ENCODE results near the gene ENOPH1. TPM values are rescaled to one million over a fixed set of nuclear protein-coding genes. Genes with fewer than 3 reads are reported as not detected.
A peak's percentile ranks its signal among the peaks of the same experiment; 100 is the strongest.
"Not testable (repeated sequence)": the region's sequence is repeated elsewhere in the genome, so short reads cannot be mapped to it uniquely, and the experiment has no call there.

Gene ENOPH1
- total and polyA plus RNA-seq, 3 donors from 2014 or later = 13.9 to 20.8 (median 19.9) TPM

DNA sequence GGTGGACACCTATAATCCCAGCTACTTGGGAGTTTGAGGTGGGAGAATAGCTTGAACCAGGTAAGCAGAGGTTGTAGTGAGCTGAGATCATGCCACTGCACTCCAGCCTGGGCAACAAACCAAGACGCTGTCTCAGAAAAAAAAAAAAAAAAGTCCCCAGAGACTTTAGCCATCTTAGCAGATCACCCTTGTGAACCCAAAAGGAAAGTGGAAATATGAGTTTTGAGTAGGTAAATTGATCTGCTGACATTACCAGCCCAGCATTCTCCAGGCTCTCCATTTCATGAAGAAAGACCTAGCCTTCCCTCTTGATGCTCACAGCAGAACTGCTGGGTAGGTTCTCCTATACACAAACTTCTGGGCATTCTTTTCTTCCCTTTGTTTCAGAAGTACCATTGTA lies 32.1 kb upstream of the ENOPH1 start:
- intact Hi-C loops (cut with DNase I; ENCODE audit: low total_unique reads) = no loop called here
- 85 to 91% methylated on average over 1 of the region's 1 CpG for WGBS, 2 donors
- Histone ChIP-seq H3K9me3 (no peaks in the 10 kb centered on the region), H3K27me3 (no peaks in the 10 kb centered on the region), H3K4me3 (no peak overlapping the region), H3K4me1 (no peaks in the 10 kb centered on the region), H3K36me3 (ENCODE audit: low read depth, missing control alignments) (no peaks in the 10 kb centered on the region), H3K27ac (no peak overlapping the region)
- TF ChIP-seq, protein P1, sequence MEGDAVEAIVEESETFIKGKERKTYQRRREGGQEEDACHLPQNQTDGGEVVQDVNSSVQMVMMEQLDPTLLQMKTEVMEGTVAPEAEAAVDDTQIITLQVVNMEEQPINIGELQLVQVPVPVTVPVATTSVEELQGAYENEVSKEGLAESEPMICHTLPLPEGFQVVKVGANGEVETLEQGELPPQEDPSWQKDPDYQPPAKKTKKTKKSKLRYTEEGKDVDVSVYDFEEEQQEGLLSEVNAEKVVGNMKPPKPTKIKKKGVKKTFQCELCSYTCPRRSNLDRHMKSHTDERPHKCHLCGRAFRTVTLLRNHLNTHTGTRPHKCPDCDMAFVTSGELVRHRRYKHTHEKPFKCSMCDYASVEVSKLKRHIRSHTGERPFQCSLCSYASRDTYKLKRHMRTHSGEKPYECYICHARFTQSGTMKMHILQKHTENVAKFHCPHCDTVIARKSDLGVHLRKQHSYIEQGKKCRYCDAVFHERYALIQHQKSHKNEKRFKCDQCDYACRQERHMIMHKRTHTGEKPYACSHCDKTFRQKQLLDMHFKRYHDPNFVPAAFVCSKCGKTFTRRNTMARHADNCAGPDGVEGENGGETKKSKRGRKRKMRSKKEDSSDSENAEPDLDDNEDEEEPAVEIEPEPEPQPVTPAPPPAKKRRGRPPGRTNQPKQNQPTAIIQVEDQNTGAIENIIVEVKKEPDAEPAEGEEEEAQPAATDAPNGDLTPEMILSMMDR (IDR thresholded peaks at IDR 0.05) = no peak
- DNase-seq = no peak

DNA sequence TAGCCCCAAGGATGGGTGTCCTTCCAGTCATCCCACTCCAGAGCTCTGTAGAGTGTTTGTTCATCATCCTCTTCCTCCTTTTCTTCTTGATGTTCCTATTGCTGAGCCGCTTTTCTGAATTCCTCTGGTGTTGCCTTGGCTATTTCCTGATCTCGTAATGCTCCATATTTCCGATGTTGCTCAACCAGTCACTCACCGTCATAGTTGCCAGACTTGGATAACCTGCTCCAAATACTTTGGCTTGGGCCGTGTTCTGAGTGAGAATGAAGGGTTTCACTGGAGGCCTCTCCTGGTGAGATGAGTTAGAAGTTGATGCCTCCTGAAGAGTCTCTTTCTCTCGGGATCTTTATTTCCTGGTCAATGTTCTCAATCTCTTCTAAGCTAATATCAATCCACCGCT lies 28.8 kb upstream of the ENOPH1 start:
- H3K27me3 ChIP-seq = no peaks in the 10 kb centered on the region
- H3K36me3 ChIP-seq (ENCODE audit: low read depth, missing control alignments) = no peaks in the 10 kb centered on the region
- no peak overlapping the region for H3K27ac ChIP-seq
- no peaks in the 10 kb centered on the region for H3K9me3 ChIP-seq
- no peak overlapping the region for H3K4me3 ChIP-seq
- WGBS, 2 donors = 47 to 66% methylated on average over 7 of the region's 7 CpGs
- TF ChIP-seq POLR2A (IDR thresholded peaks at IDR 0.05) = no peak
- TF ChIP-seq, protein P1 (IDR thresholded peaks at IDR 0.05) = no peak
- DNase-seq = no peak
- intact Hi-C loops (cut with DNase I; ENCODE audit: low total_unique reads) = no loop called here
- no peaks in the 10 kb centered on the region for H3K4me1 ChIP-seq

DNA sequence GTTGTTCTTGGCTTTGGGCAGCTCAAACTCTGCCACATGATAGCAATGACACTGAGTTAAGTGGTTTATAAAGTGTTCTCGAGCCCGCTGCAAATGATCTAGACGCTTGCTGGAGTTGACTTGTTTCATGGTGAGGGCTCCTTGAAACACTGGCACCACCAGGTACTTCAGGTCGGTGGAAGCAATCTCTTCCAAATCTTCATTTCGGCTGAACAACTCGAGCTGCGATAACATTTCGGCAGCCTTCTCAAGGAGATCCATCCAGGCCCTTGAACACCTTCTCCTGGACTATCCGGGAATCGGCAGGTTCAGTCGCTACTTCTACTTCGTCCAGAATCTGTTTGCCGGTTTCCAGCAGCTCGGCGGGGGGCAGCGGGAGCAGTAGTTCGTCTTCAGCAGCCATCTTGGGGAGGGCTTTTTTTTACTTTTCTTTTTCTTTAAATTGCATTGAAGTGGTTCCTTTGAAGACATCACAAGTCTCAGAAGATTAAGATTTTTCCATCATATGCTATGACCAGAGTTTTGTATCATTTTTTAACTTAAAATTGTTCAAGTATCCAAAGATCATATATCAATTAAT lies 28.1 kb upstream of the ENOPH1 start:
- H3K4me1 ChIP-seq = no peaks in the 10 kb centered on the region
- 57 to 80% methylated on average over 17 of the region's 17 CpGs for WGBS, 2 donors
- no peaks in the 10 kb centered on the region for H3K36me3 ChIP-seq (ENCODE audit: low read depth, missing control alignments)
- no peaks in the 10 kb centered on the region for H3K27me3 ChIP-seq
- no peaks in the 10 kb centered on the region for H3K9me3 ChIP-seq
- no peak for DNase-seq
- no peak for TF ChIP-seq POLR2A (IDR thresholded peaks at IDR 0.05)
- TF ChIP-seq, protein P1 (IDR thresholded peaks at IDR 0.05) = no peak
- H3K4me3 ChIP-seq = peak overlapping the region in 1 of 2 donors; percentile 13
- H3K27ac ChIP-seq = no peak overlapping the region
- intact Hi-C loops (cut with DNase I; ENCODE audit: low total_unique reads) = no loop called here

DNA sequence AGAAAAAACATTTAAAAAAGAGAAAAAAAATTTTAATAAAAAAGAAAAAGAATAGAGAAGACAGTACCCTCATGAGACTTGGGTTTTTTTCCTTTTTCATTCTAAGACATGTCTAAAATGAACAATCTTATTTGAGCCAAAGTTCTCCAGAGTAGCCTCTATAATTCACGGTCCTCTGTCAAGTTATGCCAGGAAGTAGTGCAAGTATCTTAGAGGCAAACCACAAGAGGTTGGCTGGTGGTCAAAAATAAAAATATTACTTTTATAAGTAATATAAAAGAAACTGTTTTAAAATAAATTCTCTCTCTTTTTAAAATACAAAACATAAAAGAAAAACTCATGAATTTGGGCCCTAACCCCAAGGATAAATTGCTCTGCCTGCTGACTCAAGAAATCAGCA lies 26.7 kb upstream of the ENOPH1 start:
- WGBS, 2 donors = 56 to 57% methylated on average over 1 of the region's 1 CpG
- Histone ChIP-seq H3K27me3 (no peaks in the 10 kb centered on the region), H3K4me1 (no peaks in the 10 kb centered on the region), H3K9me3 (no peaks in the 10 kb centered on the region), H3K36me3 (ENCODE audit: low read depth, missing control alignments) (no peaks in the 10 kb centered on the region), H3K4me3 (no peak overlapping the region), H3K27ac (no peak overlapping the region)
- intact Hi-C loops (cut with DNase I; ENCODE audit: low total_unique reads) = no loop called here
- TF ChIP-seq, protein P1 (IDR thresholded peaks at IDR 0.05) = no peak
- TF ChIP-seq POLR2A (IDR thresholded peaks at IDR 0.05) = no peak
- DNase-seq = no peak

DNA sequence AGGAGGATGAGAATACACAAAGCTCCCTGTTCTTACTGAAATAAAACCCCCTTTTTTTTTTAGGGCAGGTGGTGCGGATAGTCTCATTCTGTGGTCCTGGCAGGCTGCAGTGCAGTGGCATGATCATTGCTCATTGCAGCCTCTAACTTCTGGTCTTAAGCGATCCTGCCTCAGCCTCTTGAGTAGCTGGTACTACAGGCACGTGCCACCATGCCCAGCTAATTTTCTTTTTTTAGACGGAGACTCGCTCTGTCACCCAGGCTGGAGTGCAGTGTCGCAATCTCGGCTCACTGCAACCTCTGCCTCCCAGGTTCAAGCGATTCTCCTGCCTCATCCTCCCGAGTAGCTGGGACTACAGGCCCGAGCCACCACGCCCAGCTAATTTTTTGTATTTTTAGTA lies 15.3 kb upstream of the ENOPH1 start:
- intact Hi-C loops (cut with DNase I; ENCODE audit: low total_unique reads); H3K27me3 ChIP-seq; H3K9me3 ChIP-seq; H3K27ac ChIP-seq; H3K4me1 ChIP-seq; H3K4me3 ChIP-seq; H3K36me3 ChIP-seq (ENCODE audit: low read depth, missing control alignments); DNase-seq: not testable (repeated sequence)
- WGBS, 2 donors = 54 to 89% methylated on average over 11 of the region's 11 CpGs
